ENCODE measurements around the gene CEACAM8. TPM values are rescaled to one million over a fixed set of nuclear protein-coding genes. Genes with fewer than 3 reads are reported as not detected.

Gene CEACAM8
- total RNA-seq, 1 donor = not detected

DNA sequence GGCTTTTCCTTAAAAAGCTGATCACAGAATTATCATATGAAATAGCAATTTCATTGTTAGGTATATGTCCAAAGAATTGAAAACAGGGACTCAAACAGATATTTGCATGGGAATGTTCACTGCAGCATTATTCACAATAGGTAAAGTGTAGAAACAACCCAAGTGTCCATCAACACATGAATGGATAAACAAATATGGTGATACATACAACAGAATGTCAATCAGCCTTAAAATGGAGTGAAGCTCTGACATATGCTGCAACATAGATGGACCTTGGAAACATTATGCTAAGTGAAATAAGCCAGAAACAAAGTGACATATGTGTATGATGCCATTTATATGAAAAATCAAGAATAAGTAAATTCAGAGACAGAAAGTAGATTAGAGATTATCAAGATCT is 60.3 kb downstream of the CEACAM8 start:
- Histone ChIP-seq H3K4me2 (ENCODE audit: insufficient read depth, low read length) (no peak overlapping the region), H3K4me3 (ENCODE audit: insufficient read depth, low read length) (no peak overlapping the region), H3K79me2 (ENCODE audit: insufficient read depth, low read length) (no peaks in the 10 kb centered on the region), H3K36me3 (ENCODE audit: insufficient read depth, low read length) (no peaks in the 10 kb centered on the region), H3K9me3 (ENCODE audit: low read depth, low read length) (no peaks in the 10 kb centered on the region), H2AFZ (ENCODE audit: low read length) (no peak overlapping the region), H3K4me1 (ENCODE audit: insufficient read depth, low read length) (no peaks in the 10 kb centered on the region), H3K27ac (ENCODE audit: low read depth, low read length) (no peak overlapping the region), H4K20me1 (ENCODE audit: insufficient read depth, low read length) (peaks cover under 1% of the 10 kb centered on the region), H3K27me3 (ENCODE audit: insufficient read depth, low read length) (peaks cover 15% of the 10 kb centered on the region)
- TF ChIP-seq, protein P1, sequence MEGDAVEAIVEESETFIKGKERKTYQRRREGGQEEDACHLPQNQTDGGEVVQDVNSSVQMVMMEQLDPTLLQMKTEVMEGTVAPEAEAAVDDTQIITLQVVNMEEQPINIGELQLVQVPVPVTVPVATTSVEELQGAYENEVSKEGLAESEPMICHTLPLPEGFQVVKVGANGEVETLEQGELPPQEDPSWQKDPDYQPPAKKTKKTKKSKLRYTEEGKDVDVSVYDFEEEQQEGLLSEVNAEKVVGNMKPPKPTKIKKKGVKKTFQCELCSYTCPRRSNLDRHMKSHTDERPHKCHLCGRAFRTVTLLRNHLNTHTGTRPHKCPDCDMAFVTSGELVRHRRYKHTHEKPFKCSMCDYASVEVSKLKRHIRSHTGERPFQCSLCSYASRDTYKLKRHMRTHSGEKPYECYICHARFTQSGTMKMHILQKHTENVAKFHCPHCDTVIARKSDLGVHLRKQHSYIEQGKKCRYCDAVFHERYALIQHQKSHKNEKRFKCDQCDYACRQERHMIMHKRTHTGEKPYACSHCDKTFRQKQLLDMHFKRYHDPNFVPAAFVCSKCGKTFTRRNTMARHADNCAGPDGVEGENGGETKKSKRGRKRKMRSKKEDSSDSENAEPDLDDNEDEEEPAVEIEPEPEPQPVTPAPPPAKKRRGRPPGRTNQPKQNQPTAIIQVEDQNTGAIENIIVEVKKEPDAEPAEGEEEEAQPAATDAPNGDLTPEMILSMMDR (IDR thresholded peaks at IDR 0.05; ENCODE audit: extremely low read depth, low read depth, low read length) = no peak
- DNase-seq (ENCODE audit: insufficient read length, low spot score, missing footprints) = no peak

DNA sequence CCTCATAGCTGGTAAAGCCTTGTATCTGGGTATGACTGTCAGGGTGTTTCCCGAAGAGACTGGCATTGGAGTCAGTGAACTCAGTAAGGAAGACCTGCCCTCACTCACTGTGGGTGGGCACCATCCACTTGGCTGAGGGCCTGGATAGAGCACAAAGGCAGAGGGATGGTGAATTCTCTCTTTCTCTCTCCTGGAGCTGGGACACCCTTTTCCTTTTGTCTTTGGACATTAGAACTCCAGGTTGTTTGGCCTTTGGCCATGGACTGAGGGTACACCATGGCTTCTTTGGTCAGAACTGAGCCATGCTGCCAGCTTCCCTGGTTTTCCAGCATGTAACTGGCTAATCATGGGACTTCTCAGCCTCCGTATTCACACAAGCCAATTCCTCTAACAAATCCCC is 61.8 kb downstream of the CEACAM8 start:
- Histone ChIP-seq H3K4me3 (ENCODE audit: insufficient read depth, low read length) (no peak overlapping the region), H3K27ac (ENCODE audit: low read depth, low read length) (no peak overlapping the region), H3K9me3 (ENCODE audit: low read depth, low read length) (no peaks in the 10 kb centered on the region), H4K20me1 (ENCODE audit: insufficient read depth, low read length) (peaks cover 9% of the 10 kb centered on the region), H3K4me2 (ENCODE audit: insufficient read depth, low read length) (no peak overlapping the region), H3K4me1 (ENCODE audit: insufficient read depth, low read length) (no peaks in the 10 kb centered on the region), H2AFZ (ENCODE audit: low read length) (no peak overlapping the region), H3K36me3 (ENCODE audit: insufficient read depth, low read length) (no peaks in the 10 kb centered on the region), H3K79me2 (ENCODE audit: insufficient read depth, low read length) (no peaks in the 10 kb centered on the region), H3K27me3 (ENCODE audit: insufficient read depth, low read length) (peaks cover 10% of the 10 kb centered on the region)
- no peak for DNase-seq (ENCODE audit: insufficient read length, low spot score, missing footprints)
- TF ChIP-seq, protein P1 (IDR thresholded peaks at IDR 0.05; ENCODE audit: extremely low read depth, low read depth, low read length) = no peak

- no peak for DNase-seq (ENCODE audit: insufficient read length, low spot score, missing footprints)
- no peak overlapping the region for H3K4me3 ChIP-seq (ENCODE audit: insufficient read depth, low read length)
- no peaks in the 10 kb centered on the region for H3K36me3 ChIP-seq (ENCODE audit: insufficient read depth, low read length)
- no peak overlapping the region for H3K27ac ChIP-seq (ENCODE audit: low read depth, low read length)
- H4K20me1 ChIP-seq (ENCODE audit: insufficient read depth, low read length) = peaks cover 9% of the 10 kb centered on the region
- TF ChIP-seq, protein P1 (IDR thresholded peaks at IDR 0.05; ENCODE audit: extremely low read depth, low read depth, low read length) = no peak
- no peaks in the 10 kb centered on the region for H3K4me1 ChIP-seq (ENCODE audit: insufficient read depth, low read length)
- H3K4me2 ChIP-seq (ENCODE audit: insufficient read depth, low read length) = no peak overlapping the region
- no peak overlapping the region for H2AFZ ChIP-seq (ENCODE audit: low read length)
- H3K27me3 ChIP-seq (ENCODE audit: insufficient read depth, low read length) = peaks cover 6% of the 10 kb centered on the region
- H3K9me3 ChIP-seq (ENCODE audit: low read depth, low read length) = no peaks in the 10 kb centered on the region
- H3K79me2 ChIP-seq (ENCODE audit: insufficient read depth, low read length) = no peaks in the 10 kb centered on the region
Observed at GRCh38 chr19:42531313-42531712, 63.4 kb downstream of the CEACAM8 start.

Other genes with a start within 250 kb of the CEACAM8 start
- not detected in 2 replicates for gene CNFN, start 204.6 kb downstream of the CEACAM8 start, total RNA-seq
- 1.8 and 2.7 TPM in 2 replicates for gene LIPE, start 167.5 kb downstream of the CEACAM8 start, total RNA-seq
- gene CXCL17, start 152.0 kb downstream of the CEACAM8 start, total RNA-seq = not detected in 2 replicates
- gene CEACAM1, start 66.4 kb downstream of the CEACAM8 start, total RNA-seq = not detected in 2 replicates
- not detected in 2 replicates for gene PSG3, start 145.6 kb upstream of the CEACAM8 start, total RNA-seq
- not detected in 2 replicates for gene PSG8, start 170.8 kb upstream of the CEACAM8 start, total RNA-seq